PC-9 (cell line): ENCODE data around the gene MELTF. TPM values are rescaled to one million over a fixed set of nuclear protein-coding genes. Genes with fewer than 3 reads are reported as not detected.

Experiments used
- BruUV-seq: library from RNA; stranded (reverse); fragments of 400-500 nt; replicated peaks from 2 replicates; lab custom pipeline; 2021; lab: Mats Ljungman, UMichigan
- CTCF ChIA-PET: fragments of 300-600 bp; sonication (Branson Sonifier 250); formaldehyde crosslinking; loops from one replicate; lab custom pipeline; 2022; ENCODE audit warnings: antibody characterized with exemption; lab: Charles Lee
- POLR2A ChIA-PET: fragments of 300-600 bp; sonication (Branson Sonifier 250); formaldehyde crosslinking; loops from one replicate; lab custom pipeline; 2022; ENCODE audit warnings: antibody characterized with exemption; ENCODE audit not compliant: unreplicated experiment; lab: Charles Lee
- DNase-seq, 2 experiments: peaks; one replicate each; pipeline versions ENCODE4 v3.0.0 to v3.0.0-alpha.2; 2015 to 2022; ENCODE audit warnings: mixed read lengths in 1 of 2
- H2AFZ ChIP-seq: fragments of 200-600 bp; sonication (generic); 2 replicates; pipeline ENCODE4 v1.8.1; 2017; ENCODE audit warnings: antibody characterized with exemption
- H3F3A ChIP-seq: fragments of 200-600 bp; sonication (generic); 2 replicates; pipeline ENCODE4 v1.8.1; 2017; ENCODE audit warnings: antibody characterized with exemption, mild to moderate bottlenecking, low read depth; ENCODE audit not compliant: insufficient read depth
- H3K27ac ChIP-seq: fragments of 200-600 bp; sonication (generic); 2 replicates; pipeline ENCODE4 v1.6.1; 2016; ENCODE audit warnings: mixed run types
- H3K27me3 ChIP-seq: fragments of 200-600 bp; sonication (generic); 2 replicates; pipeline ENCODE4 v1.6.1; 2016; ENCODE audit warnings: low read depth, mixed run types; ENCODE audit not compliant: insufficient read depth
- H3K36me3 ChIP-seq: fragments of 200-600 bp; sonication (generic); 2 replicates; pipeline ENCODE4 v1.6.1; 2016; ENCODE audit warnings: low read depth, mixed run types
- H3K4me1 ChIP-seq: fragments of 200-600 bp; sonication (generic); replicated peaks from 2 replicates; pipeline ENCODE4 v1.6.1; 2016; ENCODE audit warnings: mixed run types; ENCODE audit not compliant: insufficient read depth
- H3K4me2 ChIP-seq: fragments of 200-600 bp; sonication (generic); 2 replicates; pipeline ENCODE4 v1.6.1; 2017; ENCODE audit warnings: mixed run types
- H3K4me3 ChIP-seq: fragments of 200-600 bp; sonication (generic); 2 replicates; pipeline ENCODE4 v1.6.1; 2016; ENCODE audit warnings: mixed run types
- H3K79me2 ChIP-seq: fragments of 200-600 bp; sonication (generic); 2 replicates; pipeline ENCODE4 v1.6.1; 2017; ENCODE audit warnings: low read depth, mixed run types
- H3K9me2 ChIP-seq: fragments of 200-600 bp; sonication (generic); 2 replicates; pipeline ENCODE4 v1.8.1; 2017; ENCODE audit warnings: mild to moderate bottlenecking; ENCODE audit not compliant: insufficient read depth
- H3K9me3 ChIP-seq: fragments of 200-600 bp; sonication (generic); 2 replicates; pipeline ENCODE4 v1.8.1; 2016; ENCODE audit warnings: low read depth; ENCODE audit not compliant: insufficient read depth
- H4K20me1 ChIP-seq: fragments of 200-600 bp; sonication (generic); 2 replicates; pipeline ENCODE4 v1.8.1; 2017; ENCODE audit not compliant: insufficient read depth
- EZH2 ChIP-seq: fragments of 200-600 bp; sonication (generic); IDR thresholded peaks from 2 replicates; pipeline ENCODE4 v1.8.0; 2017; ENCODE audit warnings: antibody characterized with exemption, low read depth
- intact Hi-C: fragments of 100-400 bp; cut with micrococcal nuclease; formaldehyde crosslinking; loops from one replicate; pipeline ENCODE4 v1.10.0; 2022; ENCODE audit not compliant: unreplicated experiment
- total RNA-seq: library from RNA; stranded (reverse); gene quantifications from 2 replicates; pipeline ENCODE4 v1.2.3, GENCODE V29; 2021
- TF ChIP-seq, protein P1 (sequence below): fragments of 200-600 bp; sonication (generic); conservative IDR thresholded peaks from 2 replicates; pipeline ENCODE4 v1.6.1; 2017; ENCODE audit warnings: mixed run types, antibody characterized with exemption, mild to moderate bottlenecking, moderate library complexity

MELTF gene
- total RNA-seq, 1 experiment from 2014 or later, result 154 TPM

DNA sequence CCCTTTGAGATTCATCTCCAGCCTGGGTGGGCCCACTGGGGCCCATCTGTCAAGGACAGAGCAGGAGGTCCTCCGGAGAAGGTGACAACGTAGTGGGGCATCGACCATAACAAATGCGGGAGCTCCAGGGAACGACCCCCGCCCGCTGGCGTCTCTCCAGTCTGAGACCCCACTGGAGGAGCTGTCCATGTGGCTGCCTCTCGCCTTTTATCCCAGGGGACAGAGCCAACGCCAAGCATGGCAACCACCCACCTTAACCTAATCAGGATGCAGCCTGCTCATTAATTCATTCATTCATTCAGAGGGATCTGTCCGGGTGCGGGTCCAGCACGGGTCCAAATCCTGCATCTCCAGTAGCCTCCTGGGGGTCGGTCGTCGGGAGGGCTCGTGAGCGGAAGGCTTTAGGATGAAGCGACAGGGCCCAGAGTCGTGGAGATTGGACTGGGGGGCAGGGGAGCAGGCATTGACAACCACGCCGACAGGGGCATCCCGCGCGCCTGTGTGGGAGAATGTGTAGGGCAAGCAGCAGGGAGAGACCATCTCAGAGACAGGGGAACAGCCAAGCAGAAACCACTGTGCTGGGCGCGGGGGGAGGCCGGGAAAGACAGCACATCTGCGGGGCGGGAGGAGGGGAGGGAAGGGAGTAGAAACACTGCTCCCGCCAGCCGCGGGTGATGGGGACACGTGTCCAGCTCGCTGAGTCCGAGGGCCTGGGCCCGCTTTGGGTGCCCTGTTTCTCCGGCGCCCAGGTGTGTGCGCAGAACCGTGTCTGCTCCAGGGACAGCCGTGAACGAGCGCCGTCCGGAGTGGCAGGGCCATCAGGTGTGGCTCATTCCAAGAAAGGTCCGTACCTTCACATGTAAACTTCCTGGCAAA, 62.9 kb downstream of the MELTF start:
- Histone ChIP-seq H3F3A (0 out of 2 replicates have a peak, but pooled peaks cover 5% of the 10 kb centered on the region), H3K4me1 (no peaks in the 10 kb centered on the region), H3K4me3 (no peak overlapping the region), H3K27me3 (peaks cover 22% of the 10 kb centered on the region), H4K20me1 (no peaks in the 10 kb centered on the region), H3K36me3 (no peaks in the 10 kb centered on the region), H3K27ac (no peak overlapping the region), H3K4me2 (no peak overlapping the region), H2AFZ (no peak overlapping the region), H3K9me3 (no peaks in the 10 kb centered on the region), H3K9me2 (no peaks in the 10 kb centered on the region), H3K79me2 (no peaks in the 10 kb centered on the region)
- intact Hi-C loops, result no loop called here
- POLR2A ChIA-PET, result no interaction called here
- CTCF ChIA-PET, result interaction anchor here (0.5 kb wide), 1 partner anchor 213 kb away, joined by 12 read pairs; no protein-coding TSS in a partner anchor
- no TSS peak for BruUV-seq
- TF ChIP-seq, protein P1, sequence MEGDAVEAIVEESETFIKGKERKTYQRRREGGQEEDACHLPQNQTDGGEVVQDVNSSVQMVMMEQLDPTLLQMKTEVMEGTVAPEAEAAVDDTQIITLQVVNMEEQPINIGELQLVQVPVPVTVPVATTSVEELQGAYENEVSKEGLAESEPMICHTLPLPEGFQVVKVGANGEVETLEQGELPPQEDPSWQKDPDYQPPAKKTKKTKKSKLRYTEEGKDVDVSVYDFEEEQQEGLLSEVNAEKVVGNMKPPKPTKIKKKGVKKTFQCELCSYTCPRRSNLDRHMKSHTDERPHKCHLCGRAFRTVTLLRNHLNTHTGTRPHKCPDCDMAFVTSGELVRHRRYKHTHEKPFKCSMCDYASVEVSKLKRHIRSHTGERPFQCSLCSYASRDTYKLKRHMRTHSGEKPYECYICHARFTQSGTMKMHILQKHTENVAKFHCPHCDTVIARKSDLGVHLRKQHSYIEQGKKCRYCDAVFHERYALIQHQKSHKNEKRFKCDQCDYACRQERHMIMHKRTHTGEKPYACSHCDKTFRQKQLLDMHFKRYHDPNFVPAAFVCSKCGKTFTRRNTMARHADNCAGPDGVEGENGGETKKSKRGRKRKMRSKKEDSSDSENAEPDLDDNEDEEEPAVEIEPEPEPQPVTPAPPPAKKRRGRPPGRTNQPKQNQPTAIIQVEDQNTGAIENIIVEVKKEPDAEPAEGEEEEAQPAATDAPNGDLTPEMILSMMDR, result no peak
- no peak for TF ChIP-seq EZH2
- no peak for DNase-seq

DNA sequence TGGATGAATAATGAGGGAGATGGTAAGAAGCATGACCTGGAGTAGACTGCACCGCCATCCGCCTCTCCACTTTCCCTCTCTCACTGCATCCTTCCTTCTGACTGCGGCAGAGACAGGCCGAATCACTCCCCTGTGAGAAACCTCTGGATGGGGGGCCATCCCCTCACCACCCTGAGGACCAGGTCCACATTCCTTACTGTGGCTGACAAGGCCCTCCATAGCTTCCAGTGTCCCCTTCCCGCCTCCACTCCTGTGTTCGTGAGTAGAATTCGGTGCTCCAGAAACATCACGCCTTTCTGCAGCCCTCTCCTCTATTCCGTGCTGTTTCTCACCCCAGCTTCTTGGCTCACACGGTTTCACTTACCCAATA, 63.8 kb downstream of the MELTF start:
- no peak overlapping the region for H2AFZ ChIP-seq
- peaks cover 14% of the 10 kb centered on the region for H3K27me3 ChIP-seq
- H3K36me3 ChIP-seq, result no peaks in the 10 kb centered on the region
- no peaks in the 10 kb centered on the region for H3K4me1 ChIP-seq
- H3K9me3 ChIP-seq, result no peaks in the 10 kb centered on the region
- no peak overlapping the region for H3K4me2 ChIP-seq
- no peak for DNase-seq
- TF ChIP-seq, protein P1, result no peak
- TF ChIP-seq EZH2, result no peak
- ChIA-PET CTCF (interaction anchor here (0.5 kb wide), 1 partner anchor 438 kb away, joined by 3 read pairs; no protein-coding TSS in a partner anchor), POLR2A (interaction anchor here (0.5 kb wide), 1 partner anchor 41 kb away, joined by 3 read pairs; no protein-coding TSS in a partner anchor)
- no peaks in the 10 kb centered on the region for H4K20me1 ChIP-seq
- 0 out of 2 replicates have a peak, but pooled peaks cover under 1% of the 10 kb centered on the region for H3F3A ChIP-seq
- H3K27ac ChIP-seq, result no peak overlapping the region
- H3K9me2 ChIP-seq, result no peaks in the 10 kb centered on the region
- intact Hi-C loops, result no loop called here
- H3K79me2 ChIP-seq, result no peaks in the 10 kb centered on the region
- no TSS peak for BruUV-seq
- H3K4me3 ChIP-seq, result no peak overlapping the region

DNA sequence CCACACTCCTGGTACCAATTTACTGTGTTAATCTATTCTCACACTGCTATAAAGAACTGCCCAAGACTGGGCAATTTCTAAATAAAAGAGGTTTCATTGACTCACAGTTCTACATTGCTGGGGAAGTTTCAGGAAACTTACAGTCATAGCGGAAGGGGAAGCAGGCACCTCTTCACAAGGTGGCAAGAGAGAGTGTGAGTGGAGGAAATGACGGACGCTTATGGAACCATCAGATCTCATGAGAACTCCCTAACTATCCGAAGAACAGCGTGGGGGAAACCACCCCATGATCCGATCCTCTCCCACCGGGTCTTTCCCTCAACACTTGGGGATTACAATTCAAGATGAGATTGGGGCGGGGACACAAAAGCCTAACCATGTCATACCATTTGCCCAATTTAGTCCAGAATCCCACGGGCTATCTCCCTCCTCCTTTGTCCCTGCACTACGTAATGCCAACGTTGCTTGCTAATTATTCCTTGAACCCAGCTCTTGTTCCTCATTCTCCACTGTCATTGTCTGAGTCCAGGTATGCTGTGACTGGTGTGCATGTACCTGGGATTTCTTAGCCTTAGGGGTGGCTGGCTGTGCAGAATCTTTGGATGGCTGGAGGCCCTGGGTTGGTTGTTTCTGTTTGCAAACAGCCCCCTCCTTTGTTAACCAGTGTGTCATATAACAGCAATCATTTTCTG, 64.4 kb downstream of the MELTF start:
- H3K4me1 ChIP-seq, result no peaks in the 10 kb centered on the region
- TF ChIP-seq, protein P1, result no peak
- no peak for TF ChIP-seq EZH2
- H3K9me2 ChIP-seq, result no peaks in the 10 kb centered on the region
- ChIA-PET CTCF (interaction anchor here (0.5 kb wide), 1 partner anchor 438 kb away, joined by 3 read pairs; no protein-coding TSS in a partner anchor), POLR2A (interaction anchor here (0.5 kb wide), 1 partner anchor 42 kb away, joined by 3 read pairs; no protein-coding TSS in a partner anchor)
- DNase-seq, result no peak
- H3K9me3 ChIP-seq, result no peaks in the 10 kb centered on the region
- no peak overlapping the region for H3K4me3 ChIP-seq
- H3K27me3 ChIP-seq, result peaks cover 9% of the 10 kb centered on the region
- intact Hi-C loops, result no loop called here
- no peaks in the 10 kb centered on the region for H3K36me3 ChIP-seq
- H3K4me2 ChIP-seq, result no peak overlapping the region
- no peaks in the 10 kb centered on the region for H3F3A ChIP-seq
- no peak overlapping the region for H2AFZ ChIP-seq
- no TSS peak for BruUV-seq
- H3K27ac ChIP-seq, result no peak overlapping the region
- H4K20me1 ChIP-seq, result no peaks in the 10 kb centered on the region
- no peaks in the 10 kb centered on the region for H3K79me2 ChIP-seq
